ENCODE data around the gene UBE2V1. TPM values are rescaled to one million over a fixed set of nuclear protein-coding genes. Genes with fewer than 3 reads are reported as not detected.

Gene UBE2V1
- polyA plus RNA-seq, 1 experiment = 101 TPM

GRCh38 chr20:50101281-50101680 is 11.7 kb downstream of the UBE2V1 start:
- peaks cover 3% of the 10 kb centered on the region; the same call in 1 of the 2 replicates for H3K36me3 ChIP-seq (ENCODE audit: control insufficient read depth, insufficient read depth, low read length)
- CTCF ChIA-PET = interaction anchor here (0.7 to 1.3 kb wide), 2 partner anchors 12 to 15 kb away, joined by 3 read pairs; no protein-coding TSS in a partner anchor

DNA sequence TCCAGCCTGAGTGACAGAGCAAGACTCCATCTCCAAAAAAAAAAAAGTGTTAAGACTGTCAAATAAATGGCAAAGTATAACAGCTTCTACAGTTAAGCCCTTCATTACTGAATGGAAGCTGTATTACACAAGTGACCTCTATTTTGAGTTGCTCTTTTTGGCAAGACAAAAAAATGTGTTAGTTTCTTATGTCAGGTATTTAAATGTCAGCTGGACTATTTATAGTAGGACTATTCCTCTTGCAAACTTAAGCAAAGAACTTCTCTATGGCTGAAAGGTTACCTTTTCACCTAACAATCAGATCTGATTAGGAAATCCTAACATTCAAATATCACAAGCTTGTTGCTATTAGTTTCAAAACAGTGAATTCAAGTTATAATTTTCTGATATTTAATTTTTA is 12.4 kb downstream of the UBE2V1 start:
- H3K36me3 ChIP-seq (ENCODE audit: control insufficient read depth, insufficient read depth, low read length) = peaks cover 3% of the 10 kb centered on the region; the same call in 1 of the 2 replicates
- no peak for DNase-seq (ENCODE audit: low read depth)
- H3K27me3 ChIP-seq (ENCODE audit: control insufficient read depth, insufficient read depth, low read length) = no peaks in the 10 kb centered on the region
- POLR2A ChIA-PET = interaction anchor here (0.7 kb wide), 1 partner anchor 30 kb away, joined by 5 read pairs; no protein-coding TSS in a partner anchor
- TF ChIP-seq, protein P1, sequence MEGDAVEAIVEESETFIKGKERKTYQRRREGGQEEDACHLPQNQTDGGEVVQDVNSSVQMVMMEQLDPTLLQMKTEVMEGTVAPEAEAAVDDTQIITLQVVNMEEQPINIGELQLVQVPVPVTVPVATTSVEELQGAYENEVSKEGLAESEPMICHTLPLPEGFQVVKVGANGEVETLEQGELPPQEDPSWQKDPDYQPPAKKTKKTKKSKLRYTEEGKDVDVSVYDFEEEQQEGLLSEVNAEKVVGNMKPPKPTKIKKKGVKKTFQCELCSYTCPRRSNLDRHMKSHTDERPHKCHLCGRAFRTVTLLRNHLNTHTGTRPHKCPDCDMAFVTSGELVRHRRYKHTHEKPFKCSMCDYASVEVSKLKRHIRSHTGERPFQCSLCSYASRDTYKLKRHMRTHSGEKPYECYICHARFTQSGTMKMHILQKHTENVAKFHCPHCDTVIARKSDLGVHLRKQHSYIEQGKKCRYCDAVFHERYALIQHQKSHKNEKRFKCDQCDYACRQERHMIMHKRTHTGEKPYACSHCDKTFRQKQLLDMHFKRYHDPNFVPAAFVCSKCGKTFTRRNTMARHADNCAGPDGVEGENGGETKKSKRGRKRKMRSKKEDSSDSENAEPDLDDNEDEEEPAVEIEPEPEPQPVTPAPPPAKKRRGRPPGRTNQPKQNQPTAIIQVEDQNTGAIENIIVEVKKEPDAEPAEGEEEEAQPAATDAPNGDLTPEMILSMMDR (IDR thresholded peaks at IDR 0.05; ENCODE audit: insufficient read depth, low read depth, low read length) = no peak
- no peak overlapping the region for H3K4me3 ChIP-seq (ENCODE audit: low read depth, low read length)
- CTCF ChIA-PET = interaction anchor here (0.7 to 1.3 kb wide), 3 partner anchors 12 to 29 kb away, joined by 3 read pairs; no protein-coding TSS in a partner anchor

More at GRCh38 chr20:50101281-50101680, 11.7 kb downstream of the UBE2V1 start:
- no peaks in the 10 kb centered on the region for H3K27me3 ChIP-seq (ENCODE audit: control insufficient read depth, insufficient read depth, low read length)
- TF ChIP-seq, protein P1 (IDR thresholded peaks at IDR 0.05; ENCODE audit: insufficient read depth, low read depth, low read length) = no peak
- no peak for DNase-seq (ENCODE audit: low read depth)
- POLR2A ChIA-PET = no interaction called here
- no peak overlapping the region for H3K4me3 ChIP-seq (ENCODE audit: low read depth, low read length)

DNA sequence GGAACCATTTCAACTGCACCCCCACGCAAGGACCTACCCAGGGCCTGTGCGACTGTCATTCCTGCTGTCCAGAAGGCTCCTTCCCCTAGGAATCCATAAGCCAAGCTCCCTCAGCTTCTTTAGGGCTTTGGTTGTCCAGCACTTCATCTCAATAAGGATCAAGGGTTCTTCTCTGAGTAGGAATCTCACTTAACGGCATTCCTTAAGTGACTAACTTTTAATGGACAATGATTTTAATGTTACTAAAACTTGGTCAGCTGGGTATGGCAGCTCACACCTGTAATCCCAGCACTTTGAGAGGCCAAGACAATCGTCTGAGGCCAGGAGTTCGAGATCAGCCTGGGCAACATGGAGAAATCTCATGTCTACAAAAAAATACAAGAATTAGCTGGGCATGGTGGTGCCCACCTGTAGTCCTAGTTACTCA is 13.4 kb downstream of the UBE2V1 start:
- CTCF ChIA-PET = interaction anchor here (0.8 to 1.2 kb wide), 4 partner anchors 10 to 70 kb away, joined by 3 to 5 read pairs (median 4); no protein-coding TSS in a partner anchor
- POLR2A ChIA-PET = no interaction called here
- no peak overlapping the region for H3K4me3 ChIP-seq (ENCODE audit: low read depth, low read length)
- DNase-seq (ENCODE audit: low read depth) = no peak
- TF ChIP-seq, protein P1 (IDR thresholded peaks at IDR 0.05; ENCODE audit: insufficient read depth, low read depth, low read length) = no peak
- H3K36me3 ChIP-seq (ENCODE audit: control insufficient read depth, insufficient read depth, low read length) = peaks cover 3% of the 10 kb centered on the region; the same call in 1 of the 2 replicates
- H3K27me3 ChIP-seq (ENCODE audit: control insufficient read depth, insufficient read depth, low read length) = no peaks in the 10 kb centered on the region

- H3K4me3 ChIP-seq (ENCODE audit: low read depth, low read length) = no peak overlapping the region
- H3K27me3 ChIP-seq (ENCODE audit: control insufficient read depth, insufficient read depth, low read length) = no peaks in the 10 kb centered on the region
- TF ChIP-seq, protein P1 (IDR thresholded peaks at IDR 0.05; ENCODE audit: insufficient read depth, low read depth, low read length) = no peak
- no peak for DNase-seq (ENCODE audit: low read depth)
- CTCF ChIA-PET = interaction anchor here (0.8 to 1.7 kb wide), 4 partner anchors 10 to 70 kb away, joined by 3 to 5 read pairs (median 4); no protein-coding TSS in a partner anchor
- POLR2A ChIA-PET = no interaction called here
- H3K36me3 ChIP-seq (ENCODE audit: control insufficient read depth, insufficient read depth, low read length) = peaks cover 3% of the 10 kb centered on the region; the same call in 1 of the 2 replicates
These were observed 13.8 kb downstream of the UBE2V1 start for GRCh38 chr20:50099113-50099512.

DNA sequence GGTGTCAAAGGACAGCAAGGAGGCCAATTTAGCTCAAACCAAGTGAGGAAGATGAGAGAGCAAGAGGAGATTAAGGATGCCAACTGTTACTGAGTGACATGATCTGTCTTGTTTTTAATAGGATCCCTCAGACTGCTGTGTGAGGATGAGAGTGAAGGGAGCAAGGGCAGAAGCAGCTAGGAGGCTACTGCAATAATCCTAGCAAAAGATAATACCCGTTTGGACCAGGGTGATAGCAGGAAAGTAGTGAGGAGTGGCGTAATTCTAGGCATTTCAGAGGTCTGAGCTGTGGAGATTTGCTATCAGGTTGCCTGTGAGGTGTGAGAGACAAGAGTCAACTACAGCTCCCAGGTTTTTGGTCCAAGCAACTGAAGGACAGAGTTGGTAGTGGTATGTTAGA is 14.7 kb downstream of the UBE2V1 start:
- CTCF ChIA-PET = interaction anchor here (0.7 to 1.7 kb wide), 5 partner anchors 13 to 119 kb away, joined by 3 to 5 read pairs (median 3); no protein-coding TSS in a partner anchor
- no peak for DNase-seq (ENCODE audit: low read depth)
- Histone ChIP-seq H3K27me3 (ENCODE audit: control insufficient read depth, insufficient read depth, low read length) (no peaks in the 10 kb centered on the region), H3K36me3 (ENCODE audit: control insufficient read depth, insufficient read depth, low read length) (peaks cover 3% of the 10 kb centered on the region; the same call in 1 of the 2 replicates), H3K4me3 (ENCODE audit: low read depth, low read length) (no peak overlapping the region)
- POLR2A ChIA-PET = no interaction called here
- TF ChIP-seq, protein P1 (IDR thresholded peaks at IDR 0.05; ENCODE audit: insufficient read depth, low read depth, low read length) = no peak

All from BJ (cell line).